H4 (cell line): ENCODE results near the gene KIAA1755. TPM values are rescaled to one million over a fixed set of nuclear protein-coding genes. Genes with fewer than 3 reads are reported as not detected.
A peak's percentile ranks its signal among the peaks of the same experiment; 100 is the strongest.

Experiments
- DNase-seq: peaks from one replicate; pipeline ENCODE4 v3.0.0-alpha.2; 2015; ENCODE audit warnings: low spot score
- total RNA-seq: library from RNA; depleted of rRNA; stranded (reverse); fragments of >200 nt; shearing (Covaris generic); gene quantifications from 2 replicates; pipeline ENCODE4 v1.2.3, GENCODE V29; 2014

KIAA1755 gene
- total RNA-seq, 1 experiment from 2014 or later, result not detected

DNA sequence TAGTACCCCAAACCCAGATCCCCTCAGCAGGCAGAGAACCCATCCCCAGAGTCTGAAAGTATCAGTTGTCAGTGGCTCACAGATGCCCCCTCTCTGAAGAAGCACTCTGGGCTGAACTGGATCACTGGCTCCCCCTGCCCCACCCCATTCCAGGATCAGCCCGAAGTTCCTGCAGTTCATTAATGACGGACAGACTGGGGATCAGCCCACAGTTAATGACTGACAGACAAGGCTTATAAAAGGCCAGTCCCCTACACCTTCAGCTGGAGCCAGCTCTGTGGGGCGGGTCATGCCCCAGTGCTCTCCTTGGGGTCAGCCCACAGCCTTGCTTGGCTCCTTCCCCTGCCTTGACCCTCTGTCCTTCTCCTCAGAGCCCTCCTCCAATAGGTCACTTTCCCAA is 21.7 kb downstream of the KIAA1755 start:
- DNase-seq, result no peak

DNA sequence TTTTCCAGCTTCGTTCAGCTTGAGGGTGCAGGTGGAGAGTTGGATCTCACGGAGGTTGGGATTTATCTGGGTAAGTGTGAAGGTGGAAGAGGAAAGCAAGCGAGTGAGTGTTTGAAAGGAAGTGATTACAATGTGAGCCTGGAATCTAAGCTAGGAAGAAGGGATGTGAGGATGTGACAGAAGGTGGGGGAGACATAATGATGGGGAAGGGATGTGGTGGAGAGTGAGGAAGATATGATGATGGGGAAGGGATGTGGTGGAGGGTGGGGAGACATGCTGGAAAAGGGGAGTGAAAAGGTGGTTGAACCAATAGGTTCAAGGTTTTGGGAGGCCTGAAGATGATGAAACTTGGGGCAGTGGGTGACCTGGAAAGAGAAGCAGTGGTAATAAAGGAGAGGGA is 23.2 kb downstream of the KIAA1755 start:
- no peak for DNase-seq

DNA sequence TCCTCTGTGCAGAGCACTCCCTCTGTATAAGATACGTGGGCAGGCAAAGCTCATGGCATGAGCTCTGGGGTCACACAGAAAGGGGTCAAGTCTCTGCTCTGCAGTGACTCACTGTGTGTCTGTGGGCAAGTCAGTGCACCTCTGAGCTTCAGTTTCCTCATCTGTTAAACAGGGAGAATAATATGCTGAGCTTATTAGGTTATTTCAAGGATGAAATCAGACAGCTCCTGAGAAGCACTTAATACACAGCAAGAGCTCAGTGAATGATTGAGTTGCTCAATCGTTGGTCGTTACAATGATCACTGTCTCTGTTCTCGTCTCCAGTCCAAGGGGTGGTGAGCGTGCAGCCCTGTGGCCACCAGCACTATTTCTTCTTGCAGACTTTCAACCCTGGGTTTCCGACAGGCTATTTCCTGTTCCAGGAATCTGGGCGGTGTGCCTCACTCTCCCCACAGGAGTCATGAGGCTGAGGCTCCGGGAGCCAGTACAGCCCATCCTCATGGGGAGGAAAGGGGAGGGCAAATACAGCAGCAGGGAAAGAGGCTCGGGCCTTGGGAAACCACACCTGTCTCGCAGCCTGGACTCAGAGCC is 28.9 kb downstream of the KIAA1755 start:
- DNase-seq, result no peak

DNA sequence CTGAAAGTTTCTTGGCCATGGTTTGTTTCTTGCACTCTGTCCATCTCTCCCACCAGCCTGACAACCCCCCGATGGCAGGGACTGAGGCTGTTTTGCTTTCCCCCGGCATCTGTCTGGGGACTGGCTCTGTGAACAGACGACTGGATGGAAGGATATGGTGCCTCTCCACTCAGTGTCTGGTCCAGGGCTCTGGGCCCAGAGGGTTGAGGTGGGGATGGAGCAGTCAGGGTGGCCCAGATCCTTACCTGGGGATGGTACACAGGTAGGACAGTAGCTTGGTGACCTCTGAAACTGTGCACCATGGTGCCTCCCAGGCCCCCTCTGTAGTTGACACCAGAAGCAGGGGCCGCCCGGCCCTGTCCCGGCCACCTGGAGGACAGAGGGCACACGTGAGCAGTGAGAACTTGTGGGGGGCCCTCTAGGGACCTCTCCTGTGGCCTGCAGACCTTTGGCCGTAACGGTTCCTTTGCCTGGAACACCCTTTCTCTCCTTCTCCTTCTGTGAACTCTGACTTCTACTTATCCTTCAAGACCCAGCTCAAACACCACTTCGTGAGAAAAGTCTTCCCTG is 29.5 kb downstream of the KIAA1755 start:
- no peak for DNase-seq

GRCh38 chr20:38230253-38230551 is 30.3 kb downstream of the KIAA1755 start:
- no peak for DNase-seq

GRCh38 chr20:38229376-38230252 is 30.9 kb downstream of the KIAA1755 start:
- no peak for DNase-seq

DNA sequence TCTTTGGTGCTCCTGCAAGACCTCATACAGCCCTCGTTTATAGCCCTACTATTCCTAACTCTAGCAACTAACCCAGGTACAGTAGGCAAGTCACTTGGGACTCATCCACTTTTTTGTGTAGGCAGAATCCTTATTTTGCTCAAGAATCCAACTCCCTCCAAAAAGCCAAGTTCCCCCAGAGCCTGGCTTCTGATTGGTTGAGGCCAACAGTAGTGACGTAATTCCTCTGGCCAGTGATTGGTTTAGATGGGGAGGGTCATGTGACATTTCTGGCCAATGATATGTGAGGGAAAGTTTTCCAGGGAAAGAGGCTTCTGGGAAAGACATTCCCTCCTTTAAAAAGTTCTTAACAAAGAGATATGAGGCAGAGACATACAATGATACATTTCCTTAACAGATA is 32.1 kb downstream of the KIAA1755 start:
- peak; percentile 26 for DNase-seq

GRCh38 chr20:38227420-38228360 is 32.8 kb downstream of the KIAA1755 start:
- no peak for DNase-seq

- no peak for DNase-seq
Measured at GRCh38 chr20:38226553-38226952, 34.0 kb downstream of the KIAA1755 start.

DNA sequence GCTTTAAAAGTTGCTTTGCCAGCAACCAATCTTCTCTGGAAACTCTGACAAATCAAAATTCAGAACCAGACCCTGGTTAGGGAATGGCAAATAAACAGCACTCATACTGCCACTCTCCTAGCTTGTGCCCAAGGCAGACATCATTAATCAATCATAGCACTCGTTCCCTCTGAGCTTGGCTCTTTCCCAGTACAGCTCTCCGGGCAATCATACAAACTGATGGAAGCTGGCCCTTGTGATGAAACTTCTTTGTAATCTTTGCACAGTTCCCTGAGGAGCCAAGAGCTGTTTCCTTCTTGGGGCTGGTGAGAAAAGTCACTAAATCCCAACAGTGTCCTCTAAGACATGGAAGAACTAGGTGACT is 34.7 kb downstream of the KIAA1755 start:
- no peak for DNase-seq

- DNase-seq, result no peak
Measured at GRCh38 chr20:38225240-38225899, 35.2 kb downstream of the KIAA1755 start.

DNA sequence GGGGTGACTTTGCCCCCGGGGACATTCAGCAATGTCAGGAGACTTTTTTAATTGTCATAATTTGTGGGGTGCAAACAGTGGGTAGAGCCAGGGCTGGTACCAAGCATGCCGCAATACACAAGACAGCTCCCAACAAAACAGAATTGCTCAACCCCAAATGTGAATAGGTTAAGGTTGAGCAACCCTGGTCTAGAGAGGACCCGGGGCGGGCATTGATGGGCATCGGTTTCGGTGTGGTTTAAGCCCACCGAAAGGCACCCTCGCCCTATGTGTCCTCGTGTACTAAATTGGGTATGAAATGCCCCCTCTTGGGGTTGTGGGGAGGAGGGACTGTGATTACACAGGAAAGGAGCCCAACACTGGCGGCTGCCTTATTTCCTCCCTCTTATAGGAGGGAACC is 36.0 kb downstream of the KIAA1755 start:
- no peak for DNase-seq

DNA sequence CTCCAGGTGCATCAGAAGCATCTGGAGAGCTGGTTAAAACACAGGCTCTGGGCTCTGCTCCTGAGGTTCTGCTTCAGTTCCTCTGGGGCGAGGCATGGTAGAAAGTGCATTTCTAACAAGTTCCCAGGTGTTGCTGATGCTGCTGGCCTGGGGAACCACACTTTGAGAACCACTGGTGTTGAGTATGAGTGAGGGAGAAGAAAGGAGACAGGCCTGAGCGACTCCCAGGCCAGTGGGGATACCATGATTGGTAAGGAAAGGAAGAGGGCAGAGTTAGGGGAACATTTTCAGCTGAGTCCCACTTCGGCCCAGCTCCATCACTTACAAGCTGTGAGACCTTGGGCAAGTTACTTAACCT is 36.8 kb downstream of the KIAA1755 start:
- no peak for DNase-seq

DNA sequence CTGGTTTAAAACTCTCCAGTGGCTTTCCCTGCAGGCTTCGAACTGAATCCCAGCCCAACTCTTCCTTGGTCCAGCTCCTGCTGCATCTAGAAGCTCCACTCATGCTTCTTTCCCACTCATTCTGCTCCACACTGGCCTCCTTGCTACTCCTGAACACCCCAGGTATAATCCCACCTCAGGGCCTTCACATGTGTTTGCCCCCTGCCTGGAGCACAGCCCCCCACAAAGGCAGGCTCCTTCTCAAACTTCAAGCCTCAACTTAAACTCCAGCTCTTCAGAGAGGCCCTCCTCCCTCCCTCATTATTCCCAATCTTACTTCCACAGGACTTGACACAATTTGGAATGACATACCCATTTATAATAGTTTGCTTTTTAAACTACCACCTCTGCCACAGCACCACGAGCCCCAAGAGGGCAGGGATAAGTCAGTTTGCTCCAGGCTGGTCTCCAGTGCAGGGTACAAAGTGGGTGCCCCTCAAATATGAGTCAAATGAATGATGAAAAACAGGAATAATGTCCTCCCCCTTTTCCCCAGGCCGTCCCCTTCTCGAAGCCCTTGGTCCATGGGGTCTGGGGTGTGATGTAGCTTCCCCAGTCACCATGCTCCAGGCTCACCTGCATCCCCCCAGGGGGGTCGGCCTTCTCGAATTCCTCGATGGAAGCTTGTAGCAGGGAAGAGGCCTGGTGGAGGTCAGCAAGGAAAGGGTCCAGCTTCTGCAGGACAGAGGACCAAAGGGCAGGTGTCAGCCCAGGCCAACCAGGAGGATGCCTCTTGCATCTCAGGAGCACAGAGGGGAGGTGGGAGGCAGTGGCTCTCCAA is 37.4 kb downstream of the KIAA1755 start:
- no peak for DNase-seq

DNA sequence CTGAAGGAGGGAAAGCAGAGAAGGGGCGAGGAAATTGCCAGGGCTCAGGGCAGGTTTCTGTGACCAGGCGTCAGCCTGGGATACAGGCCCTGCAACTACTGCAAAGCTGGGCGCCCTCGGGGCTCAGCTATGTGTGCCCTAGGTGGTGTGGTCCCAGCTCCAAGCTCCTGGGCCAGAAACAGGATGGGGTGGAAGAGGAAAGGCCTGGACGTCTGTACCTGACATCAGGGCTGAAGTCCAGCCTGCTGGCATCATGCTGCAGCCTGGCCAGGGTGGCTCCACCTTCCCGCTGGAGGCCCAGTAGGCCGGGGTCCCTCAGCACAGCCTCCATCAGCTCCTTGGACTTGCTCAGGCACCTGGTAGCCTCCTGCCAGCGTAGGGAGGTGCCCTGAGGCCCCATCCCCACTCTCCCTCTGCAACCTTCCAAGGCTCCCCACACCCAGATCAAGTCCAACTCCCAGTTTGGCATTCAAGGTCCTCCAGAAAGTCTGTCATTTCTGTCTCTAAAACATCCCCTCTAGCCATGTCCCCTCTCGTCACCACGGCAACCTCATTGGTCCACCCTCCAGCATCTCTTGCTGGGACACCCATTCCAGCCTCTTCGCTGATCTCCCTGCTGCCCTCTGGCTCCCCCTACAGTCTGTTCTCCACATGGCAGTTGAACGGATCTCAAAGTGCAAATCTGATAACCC is 38.2 kb downstream of the KIAA1755 start:
- peak; percentile 43 for DNase-seq

DNA sequence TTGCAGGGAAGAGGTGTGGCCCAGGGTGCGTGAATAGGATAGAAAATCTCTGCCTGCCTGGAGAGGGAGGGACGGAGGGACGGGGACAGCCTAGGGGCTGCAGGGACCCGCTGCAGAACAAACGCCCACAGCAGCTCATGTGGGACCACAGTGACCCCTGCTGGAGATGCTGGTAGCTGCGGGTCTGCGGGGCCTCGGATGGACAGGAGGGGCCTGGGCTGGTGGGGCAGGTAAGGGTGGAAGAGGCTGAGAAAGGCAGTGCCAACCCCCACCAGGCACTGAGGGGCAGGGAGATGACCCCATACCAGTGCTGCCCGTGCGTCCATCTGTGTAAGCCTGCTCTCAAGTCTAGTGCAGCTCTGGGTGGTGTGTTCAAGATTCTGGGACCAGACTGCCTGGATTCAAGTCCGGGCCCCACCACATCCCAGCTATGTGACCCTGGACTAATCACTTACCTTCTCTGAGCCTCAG is 39.4 kb downstream of the KIAA1755 start:
- DNase-seq, result peak; percentile 52

DNA sequence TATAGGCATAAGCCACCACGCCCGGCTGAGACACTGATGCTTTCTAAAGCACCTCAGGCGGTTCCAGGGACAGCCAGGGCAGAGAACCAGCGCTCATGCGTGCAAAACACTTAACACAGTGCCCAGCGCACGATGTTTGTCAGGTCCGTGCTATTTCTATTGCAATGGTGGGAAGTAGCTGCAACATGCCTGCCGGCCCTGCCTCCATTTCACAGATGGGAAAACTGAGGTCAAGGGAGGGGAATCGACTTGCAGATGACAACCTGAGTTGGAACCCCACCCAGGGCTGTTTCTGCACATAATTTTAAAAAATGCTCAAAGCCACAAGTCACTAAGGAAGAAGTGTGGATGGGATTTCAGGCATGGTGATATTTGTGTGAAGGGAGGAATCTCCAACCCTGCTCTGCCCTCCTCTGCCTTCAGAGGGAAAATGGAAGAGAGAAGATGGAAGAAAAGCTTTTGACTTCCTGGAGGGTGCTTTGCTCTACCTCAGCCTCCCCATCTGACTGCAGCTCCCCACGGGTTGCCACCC is 39.9 kb downstream of the KIAA1755 start:
- DNase-seq, result no peak

GRCh38 chr20:38219006-38219950 is 41.3 kb downstream of the KIAA1755 start:
- no peak for DNase-seq

GRCh38 chr20:38218566-38218885 is 42.0 kb downstream of the KIAA1755 start:
- no peak for DNase-seq
